Neuronal stem cell (in vitro differentiated cells): Measurements from ENCODE around the gene SORCS2.

Experiments
- DNase-seq: peaks from one replicate; pipeline ENCODE4 v3.0.0-alpha.2; 2013; ENCODE audit warnings: low spot score
- H2AFZ ChIP-seq: one replicate; pipeline ENCODE4 v1.6.1; 2013; ENCODE audit warnings: mild to moderate bottlenecking, low read length, inconsistent platforms
- H2AK5ac ChIP-seq: 2 replicates; pipeline ENCODE4 v1.6.1; 2013; ENCODE audit warnings: low read depth, mild to moderate bottlenecking, inconsistent platforms, low read length, moderate library complexity, mixed read lengths
- H2BK120ac ChIP-seq: 2 replicates; pipeline ENCODE4 v1.6.1; 2013; ENCODE audit warnings: low read depth, mild to moderate bottlenecking, inconsistent platforms, low read length, moderate library complexity, mixed read lengths
- H2BK12ac ChIP-seq: one replicate; pipeline ENCODE4 v1.6.1; 2013; ENCODE audit warnings: low read length, inconsistent platforms
- H2BK15ac ChIP-seq: 2 replicates; pipeline ENCODE4 v1.6.1; 2013; ENCODE audit warnings: mild to moderate bottlenecking, low read length, inconsistent platforms, mixed read lengths
- H2BK5ac ChIP-seq: one replicate; pipeline ENCODE4 v1.6.1; 2013; ENCODE audit warnings: inconsistent platforms, mild to moderate bottlenecking, low read length, moderate library complexity
- H3K14ac ChIP-seq: one replicate; pipeline ENCODE4 v1.6.1; 2013; ENCODE audit warnings: low read length, inconsistent platforms
- H3K18ac ChIP-seq: 2 replicates; pipeline ENCODE4 v1.6.1; 2013; ENCODE audit warnings: low read length, inconsistent platforms
- H3K23ac ChIP-seq: 2 replicates; pipeline ENCODE4 v1.6.1; 2013; ENCODE audit warnings: low read depth, mild to moderate bottlenecking, mixed read lengths, low read length, inconsistent platforms; ENCODE audit not compliant: poor library complexity
- H3K27ac ChIP-seq: replicated peaks from 3 replicates; pipeline ENCODE4 v1.5.1; 2013; ENCODE audit warnings: low read length, inconsistent platforms
- H3K27me3 ChIP-seq, 3 experiments: 2 replicates each; pipeline ENCODE4 v1.6.1; 2013; ENCODE audit warnings: low read length in 3 of 3, mild to moderate bottlenecking in 2 of 3, inconsistent platforms in 1 of 3, low read depth in 1 of 3, mixed read lengths in 1 of 3, moderate library complexity in 1 of 3; ENCODE audit not compliant: control insufficient read depth in 3 of 3, insufficient read depth in 3 of 3
- H3K36me3 ChIP-seq, 2 donors: replicated peaks in 1 of 2; 2 replicates each; pipeline ENCODE4 v1.6.1; 2013; ENCODE audit warnings: low read length in 2 of 2; ENCODE audit not compliant: control insufficient read depth in 2 of 2, insufficient read depth in 2 of 2
- H3K4ac ChIP-seq: 2 replicates; pipeline ENCODE4 v1.6.1; 2013; ENCODE audit warnings: inconsistent platforms, mild to moderate bottlenecking, low read length, moderate library complexity
- H3K4me1 ChIP-seq, 2 donors: 1 replicate in 1 of 2; 2 replicates in 1 of 2; pipeline ENCODE4 v1.6.1; 2013; ENCODE audit warnings: low read length in 2 of 2, low read depth in 1 of 2; ENCODE audit not compliant: control insufficient read depth in 2 of 2, insufficient read depth in 1 of 2
- H3K4me2 ChIP-seq: one replicate; pipeline ENCODE4 v1.6.1; 2013; ENCODE audit warnings: mild to moderate bottlenecking, low read length, inconsistent platforms; ENCODE audit not compliant: insufficient read depth, poor library complexity, severe bottlenecking
- H3K4me3 ChIP-seq, 2 donors: 2 replicates each; pipeline ENCODE4 v1.5.1; 2013; ENCODE audit warnings: low read length in 2 of 2, mild to moderate bottlenecking in 2 of 2, inconsistent platforms in 1 of 2, moderate library complexity in 1 of 2
- H3K79me1 ChIP-seq: one replicate; pipeline ENCODE4 v1.6.1; 2013; ENCODE audit warnings: low read depth, mild to moderate bottlenecking, inconsistent platforms, low read length, moderate library complexity
- H3K9ac ChIP-seq: one replicate; pipeline ENCODE4 v1.6.1; 2013; ENCODE audit warnings: mild to moderate bottlenecking, low read depth, low read length, inconsistent platforms; ENCODE audit not compliant: poor library complexity
- H3K9me3 ChIP-seq, 2 donors: replicated peaks in 1 of 2; 2 replicates each; pipeline versions ENCODE3 to v1.6.1; 2013; ENCODE audit warnings: low read length in 2 of 2, mild to moderate bottlenecking in 2 of 2, inconsistent platforms in 1 of 2, low read depth in 1 of 2, mixed read lengths in 1 of 2, moderate library complexity in 1 of 2; ENCODE audit not compliant: control insufficient read depth in 2 of 2, insufficient read depth in 1 of 2
- H4K8ac ChIP-seq: one replicate; pipeline ENCODE4 v1.6.1; 2013; ENCODE audit warnings: low read depth, mild to moderate bottlenecking, inconsistent platforms, low read length, moderate library complexity
- H4K91ac ChIP-seq: one replicate; pipeline ENCODE4 v1.6.1; 2013; ENCODE audit warnings: low read length, low read depth, mild to moderate bottlenecking, inconsistent platforms; ENCODE audit not compliant: poor library complexity
- WGBS, 2 donors: extraction: QIAGEN DNeasy Blood & Tissue Kit; methylation state at CpG; one replicate each; pipeline ENCODE4 v1.1.7; 2013; ENCODE audit warnings: missing lambda C conversion rate in 2 of 2, mixed read lengths in 1 of 2; ENCODE audit not compliant: insufficient read length in 2 of 2, insufficient replicate concordance in 1 of 2; ENCODE audit errors: extremely low coverage in 2 of 2; 5-methylcytosine and 5-hydroxymethylcytosine counted together

SORCS2 gene

GRCh38 chr4:7750972-7751371 is 558.6 kb downstream of the SORCS2 start:
- Histone ChIP-seq H3K9me3 (no peaks in the 10 kb centered on the region), H2BK5ac (no peak overlapping the region), H3K14ac (no peak overlapping the region), H3K4me2 (no peak overlapping the region), H2BK15ac (no peak overlapping the region), H3K36me3 (no peaks in the 10 kb centered on the region), H3K4me3 (no peak overlapping the region), H3K4ac (no peak overlapping the region), H2AK5ac (no peak overlapping the region), H4K91ac (no peak overlapping the region), H4K8ac (no peak overlapping the region), H2AFZ (no peak overlapping the region), H3K23ac (no peak overlapping the region), H3K27ac (no peak overlapping the region), H3K4me1 (no peaks in the 10 kb centered on the region), H2BK12ac (no peak overlapping the region), H3K79me1 (no peaks in the 10 kb centered on the region), H3K9ac (no peak overlapping the region), H3K18ac (no peak overlapping the region), H2BK120ac (no peak overlapping the region), H3K27me3 (peaks cover 0 to 12% (median 0%) of the 10 kb centered on the region in 3 experiments)
- DNase-seq: no peak

DNA sequence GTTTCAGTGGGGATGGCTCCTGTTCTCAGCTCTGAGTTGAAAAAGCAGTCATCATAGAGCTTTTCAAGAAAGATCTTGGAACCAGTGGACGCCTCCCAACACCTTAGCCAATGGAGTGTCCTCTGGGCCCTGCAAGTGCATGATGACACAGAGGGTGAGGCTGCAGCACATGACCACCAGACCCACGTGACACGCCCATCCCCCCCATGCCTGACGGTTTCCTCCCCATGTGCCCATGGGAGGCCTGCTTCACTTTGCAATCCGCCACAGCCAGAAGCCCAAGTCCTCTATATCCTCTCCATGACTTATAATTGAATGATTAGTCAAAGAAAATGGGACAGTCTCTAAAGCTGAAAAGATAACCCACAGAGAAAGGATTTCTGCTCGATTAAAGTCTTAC is 560.3 kb downstream of the SORCS2 start:
- Histone ChIP-seq H3K14ac (no peak overlapping the region), H3K27me3 (peaks cover 0 to 11% (median 0%) of the 10 kb centered on the region in 3 experiments), H2BK12ac (no peak overlapping the region), H2BK120ac (no peak overlapping the region), H3K9ac (no peak overlapping the region), H2AK5ac (no peak overlapping the region), H3K9me3 (no peaks in the 10 kb centered on the region), H3K79me1 (peaks cover 2% of the 10 kb centered on the region), H3K23ac (no peak overlapping the region), H2AFZ (no peak overlapping the region), H3K4ac (no peak overlapping the region), H2BK5ac (no peak overlapping the region), H3K4me2 (no peak overlapping the region), H4K91ac (no peak overlapping the region), H3K27ac (no peak overlapping the region), H3K36me3 (no peaks in the 10 kb centered on the region), H2BK15ac (no peak overlapping the region), H3K4me1 (peaks cover 3 to 9% of the 10 kb centered on the region in 2 donors), H3K4me3 (no peak overlapping the region), H3K18ac (no peak overlapping the region), H4K8ac (no peak overlapping the region)
- no CpG with 5 or more reads among the region's 6 CpGs for WGBS, 2 donors
- no peak for DNase-seq

GRCh38 chr4:7753271-7753670 is 560.9 kb downstream of the SORCS2 start:
- H3K79me1 ChIP-seq: peaks cover 2% of the 10 kb centered on the region
- no peak overlapping the region for H2AFZ ChIP-seq
- peaks cover 0 to 11% (median 0%) of the 10 kb centered on the region in 3 experiments for H3K27me3 ChIP-seq
- peak overlapping the region; percentile 30 for H2BK5ac ChIP-seq
- H3K18ac ChIP-seq: no peak overlapping the region
- H3K4ac ChIP-seq: no peak overlapping the region
- H3K9ac ChIP-seq: no peak overlapping the region
- H2BK120ac ChIP-seq: no peak overlapping the region
- H3K9me3 ChIP-seq: no peaks in the 10 kb centered on the region
- no peak overlapping the region for H4K91ac ChIP-seq
- H3K36me3 ChIP-seq: no peaks in the 10 kb centered on the region
- no peak overlapping the region for H3K14ac ChIP-seq
- H3K27ac ChIP-seq: no peak overlapping the region
- H3K4me3 ChIP-seq: no peak overlapping the region
- H3K4me1 ChIP-seq: peaks cover 9 to 14% of the 10 kb centered on the region in 2 donors
- no peak overlapping the region for H2BK12ac ChIP-seq
- H3K4me2 ChIP-seq: no peak overlapping the region
- H2AK5ac ChIP-seq: no peak overlapping the region
- no peak overlapping the region for H2BK15ac ChIP-seq
- no CpG with 5 or more reads among the region's 15 CpGs for WGBS, 2 donors
- H4K8ac ChIP-seq: no peak overlapping the region
- no peak for DNase-seq
- no peak overlapping the region for H3K23ac ChIP-seq

DNA sequence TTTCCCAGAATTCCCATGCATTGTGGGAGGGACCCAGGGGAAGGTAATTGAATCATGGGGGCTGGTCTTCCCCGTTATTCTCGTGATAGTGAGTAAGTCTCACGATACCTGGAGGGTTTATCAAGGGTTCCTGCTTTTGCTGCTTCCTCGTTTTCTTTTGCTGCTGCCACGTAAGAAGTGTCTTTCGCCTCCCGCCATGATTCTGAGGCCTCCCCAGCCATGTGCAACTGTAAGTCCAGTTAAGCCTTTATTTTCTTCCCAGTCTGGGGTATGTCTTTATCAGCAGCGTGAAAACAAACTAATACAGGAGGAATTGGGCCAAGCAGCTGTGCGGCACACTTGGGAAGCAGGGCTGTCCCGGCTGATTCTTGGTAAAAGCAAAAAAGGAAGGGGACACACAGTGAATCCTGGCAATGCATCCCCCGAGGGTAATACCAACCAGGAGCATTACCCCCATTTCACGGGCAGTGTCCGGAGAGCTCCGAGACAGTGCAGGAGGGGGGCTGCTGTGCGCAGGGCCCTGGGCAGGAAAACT is 561.7 kb downstream of the SORCS2 start:
- H3K27me3 ChIP-seq: peaks cover 0 to 11% (median 0%) of the 10 kb centered on the region in 3 experiments
- no peaks in the 10 kb centered on the region for H3K9me3 ChIP-seq
- H4K91ac ChIP-seq: no peak overlapping the region
- WGBS, 2 donors: no CpG with 5 or more reads among the region's 15 CpGs
- H3K79me1 ChIP-seq: peaks cover 2% of the 10 kb centered on the region
- H2BK5ac ChIP-seq: peak overlapping the region; percentile 30
- H3K23ac ChIP-seq: no peak overlapping the region
- H2BK15ac ChIP-seq: no peak overlapping the region
- H2AK5ac ChIP-seq: no peak overlapping the region
- no peaks in the 10 kb centered on the region for H3K36me3 ChIP-seq
- H3K4ac ChIP-seq: no peak overlapping the region
- H4K8ac ChIP-seq: no peak overlapping the region
- H3K4me3 ChIP-seq: no peak overlapping the region
- no peak overlapping the region for H3K18ac ChIP-seq
- no peak overlapping the region for H3K14ac ChIP-seq
- no peak overlapping the region for H3K27ac ChIP-seq
- DNase-seq: no peak
- no peak overlapping the region for H3K4me2 ChIP-seq
- no peak overlapping the region for H2BK12ac ChIP-seq
- peaks cover 9 to 17% of the 10 kb centered on the region in 2 donors for H3K4me1 ChIP-seq
- no peak overlapping the region for H2BK120ac ChIP-seq
- H3K9ac ChIP-seq: no peak overlapping the region
- H2AFZ ChIP-seq: no peak overlapping the region
